Neutrophil (primary cell): Measurements from ENCODE around the gene COL2A1.

Experiments used
- H3K27ac ChIP-seq: fragments of 200-600 bp; sonication (generic); 2 replicates; pipeline ENCODE4 v1.5.1; 2016; ENCODE audit warnings: mild to moderate bottlenecking, moderate library complexity
- H3K27me3 ChIP-seq: fragments of 200-600 bp; sonication (generic); 2 replicates; pipeline ENCODE4 v1.6.0; 2016; ENCODE audit warnings: mild to moderate bottlenecking
- H3K36me3 ChIP-seq: fragments of 200-600 bp; sonication (generic); 2 replicates; pipeline ENCODE4 v1.5.1; 2017
- H3K4me1 ChIP-seq, 2 experiments: fragments of 200-600 bp in 1 of 2; sonication (generic) in 1 of 2; 1 replicate in 1 of 2; 2 replicates in 1 of 2; pipeline versions ENCODE4 v1.5.1 to v1.6.1; 2013 to 2016; ENCODE audit warnings: low read depth in 1 of 2, low read length in 1 of 2, mild to moderate bottlenecking in 1 of 2, moderate library complexity in 1 of 2; ENCODE audit not compliant: control insufficient read depth in 1 of 2, insufficient read depth in 1 of 2
- H3K4me3 ChIP-seq, 2 experiments: fragments of 200-600 bp in 1 of 2; sonication (generic) in 1 of 2; 1 replicate in 1 of 2; 2 replicates in 1 of 2; pipeline ENCODE4 v1.5.1; 2013 to 2016; ENCODE audit warnings: low read depth in 1 of 2, low read length in 1 of 2, mild to moderate bottlenecking in 1 of 2, moderate library complexity in 1 of 2
- H3K9me3 ChIP-seq: fragments of 200-600 bp; sonication (generic); 2 replicates; pipeline ENCODE4 v1.5.1; 2016
- TF ChIP-seq, protein P1 (sequence below): fragments of 200-600 bp; sonication (generic); IDR thresholded peaks from 2 replicates; pipeline ENCODE4 v1.5.1; 2016; ENCODE audit warnings: antibody characterized with exemption

The COL2A1 gene

DNA sequence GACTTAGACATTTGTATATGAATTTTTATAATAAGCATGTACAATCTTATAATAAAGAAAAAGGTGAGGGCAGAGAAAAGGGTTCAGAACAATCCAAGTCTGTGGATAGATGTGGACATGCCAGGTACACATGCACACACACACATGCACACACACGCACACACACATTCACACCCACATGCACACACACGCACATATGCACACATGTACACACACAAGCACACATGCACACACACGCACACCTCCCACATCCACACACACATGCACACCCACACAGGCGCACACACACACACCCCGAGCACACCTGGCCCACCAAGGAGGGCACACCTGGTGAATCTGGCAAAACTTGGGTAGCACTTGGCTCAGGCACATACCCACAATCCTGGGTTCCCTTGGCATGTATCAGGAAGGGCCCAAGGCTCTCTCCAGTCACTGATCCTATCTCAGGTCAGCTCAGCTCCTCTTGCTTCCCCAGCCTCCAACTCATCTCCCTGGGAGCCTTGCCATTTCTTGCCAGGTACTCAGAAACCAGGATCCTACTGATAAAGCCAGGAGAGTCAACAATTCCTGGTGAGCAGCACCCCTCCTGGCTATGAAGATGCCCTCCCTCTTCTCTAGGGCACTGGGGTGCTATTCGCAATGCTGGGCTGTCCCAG is 59.5 kb downstream of the COL2A1 start:
- Histone ChIP-seq H3K4me3 (no peak overlapping the region), H3K27ac (no peak overlapping the region), H3K9me3 (no peaks in the 10 kb centered on the region), H3K36me3 (no peaks in the 10 kb centered on the region), H3K27me3 (peaks cover 23% of the 10 kb centered on the region), H3K4me1 (peaks cover 16 to 20% of the 10 kb centered on the region in 2 experiments)
- TF ChIP-seq, protein P1, sequence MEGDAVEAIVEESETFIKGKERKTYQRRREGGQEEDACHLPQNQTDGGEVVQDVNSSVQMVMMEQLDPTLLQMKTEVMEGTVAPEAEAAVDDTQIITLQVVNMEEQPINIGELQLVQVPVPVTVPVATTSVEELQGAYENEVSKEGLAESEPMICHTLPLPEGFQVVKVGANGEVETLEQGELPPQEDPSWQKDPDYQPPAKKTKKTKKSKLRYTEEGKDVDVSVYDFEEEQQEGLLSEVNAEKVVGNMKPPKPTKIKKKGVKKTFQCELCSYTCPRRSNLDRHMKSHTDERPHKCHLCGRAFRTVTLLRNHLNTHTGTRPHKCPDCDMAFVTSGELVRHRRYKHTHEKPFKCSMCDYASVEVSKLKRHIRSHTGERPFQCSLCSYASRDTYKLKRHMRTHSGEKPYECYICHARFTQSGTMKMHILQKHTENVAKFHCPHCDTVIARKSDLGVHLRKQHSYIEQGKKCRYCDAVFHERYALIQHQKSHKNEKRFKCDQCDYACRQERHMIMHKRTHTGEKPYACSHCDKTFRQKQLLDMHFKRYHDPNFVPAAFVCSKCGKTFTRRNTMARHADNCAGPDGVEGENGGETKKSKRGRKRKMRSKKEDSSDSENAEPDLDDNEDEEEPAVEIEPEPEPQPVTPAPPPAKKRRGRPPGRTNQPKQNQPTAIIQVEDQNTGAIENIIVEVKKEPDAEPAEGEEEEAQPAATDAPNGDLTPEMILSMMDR = no peak

- H3K36me3 ChIP-seq = no peaks in the 10 kb centered on the region
- H3K9me3 ChIP-seq = no peaks in the 10 kb centered on the region
- no peak overlapping the region for H3K4me3 ChIP-seq
- TF ChIP-seq, protein P1 = no peak
- peaks cover 16 to 20% of the 10 kb centered on the region in 2 experiments for H3K4me1 ChIP-seq
- no peak overlapping the region for H3K27ac ChIP-seq
- H3K27me3 ChIP-seq = peaks cover 23% of the 10 kb centered on the region
Observed at GRCh38 chr12:47943623-47944340, 60.5 kb downstream of the COL2A1 start.

DNA sequence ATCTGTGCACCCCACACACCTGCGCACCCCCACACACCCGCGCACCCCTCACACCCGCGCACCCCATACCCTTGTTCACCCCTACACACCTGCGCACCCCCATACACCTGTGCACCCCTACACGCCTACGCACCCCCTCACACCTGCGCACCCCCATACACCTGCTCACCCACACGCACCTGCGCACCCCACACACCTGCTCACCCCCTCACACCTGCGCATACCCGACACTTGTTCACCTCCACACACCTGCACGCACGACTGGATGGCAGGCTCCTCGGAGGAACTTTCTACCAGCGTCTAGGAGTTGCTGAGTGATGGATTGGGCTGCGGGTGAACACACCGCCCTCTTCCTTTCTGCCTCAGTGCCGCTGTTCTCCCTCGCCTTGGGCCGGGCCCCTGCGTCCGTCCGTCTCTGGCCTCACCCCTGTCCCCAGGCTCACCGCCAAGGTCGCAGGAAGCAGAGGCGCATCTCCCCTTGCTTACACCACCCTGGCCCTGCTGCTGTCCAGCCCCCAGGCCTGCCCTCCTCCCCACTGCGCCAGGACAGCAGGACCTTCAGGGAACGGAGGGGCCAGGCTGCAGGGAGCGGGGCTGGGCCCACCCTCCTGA is 61.6 kb downstream of the COL2A1 start:
- Histone ChIP-seq H3K27me3 (peaks cover 23% of the 10 kb centered on the region), H3K4me3 (no peak overlapping the region), H3K4me1 (peaks cover 16 to 20% of the 10 kb centered on the region in 2 experiments), H3K36me3 (no peaks in the 10 kb centered on the region), H3K9me3 (no peaks in the 10 kb centered on the region), H3K27ac (no peak overlapping the region)
- TF ChIP-seq, protein P1 = no peak

GRCh38 chr12:47941871-47942613 is 62.2 kb downstream of the COL2A1 start:
- H3K36me3 ChIP-seq = no peaks in the 10 kb centered on the region
- TF ChIP-seq, protein P1 = peak; percentile 6
- no peak overlapping the region for H3K27ac ChIP-seq
- H3K27me3 ChIP-seq = peaks cover 23% of the 10 kb centered on the region
- H3K4me1 ChIP-seq = peaks cover 9 to 13% of the 10 kb centered on the region in 2 experiments
- H3K4me3 ChIP-seq = no peak overlapping the region
- no peaks in the 10 kb centered on the region for H3K9me3 ChIP-seq

DNA sequence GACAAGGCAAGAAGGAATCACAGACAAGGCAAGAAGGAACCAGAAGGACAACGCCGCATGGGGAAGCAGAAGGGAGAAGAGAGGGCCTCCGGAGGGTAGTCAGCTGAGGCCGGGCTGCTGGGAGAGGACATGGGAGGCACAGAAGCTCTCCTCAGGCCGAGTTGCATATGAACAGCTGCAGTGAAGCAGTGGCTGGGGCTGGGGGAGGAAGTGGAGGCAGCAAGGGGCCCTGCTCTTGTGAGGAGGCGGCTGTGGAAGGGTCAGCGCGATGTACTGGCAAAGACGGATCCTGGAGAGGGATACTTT is 62.8 kb downstream of the COL2A1 start:
- Histone ChIP-seq H3K27ac (no peak overlapping the region), H3K27me3 (peaks cover 23% of the 10 kb centered on the region), H3K36me3 (no peaks in the 10 kb centered on the region), H3K4me1 (peaks cover 3 to 7% of the 10 kb centered on the region in 2 experiments), H3K9me3 (no peaks in the 10 kb centered on the region), H3K4me3 (no peak overlapping the region)
- TF ChIP-seq, protein P1 = no peak
